ENCODE data around the gene KAT6B.
"Not testable (repeated sequence)": the region's sequence is repeated elsewhere in the genome, so short reads cannot be mapped to it uniquely, and the experiment has no call there.

Gene KAT6B

GRCh38 chr10:74826142-74827044, at the start of gene KAT6B:
Gene KAT6B, plus strand, starts transcription at chr10:74826600. Its CDS starts 16,258 bp downstream, at chr10:74842858.
- peak; percentile 100 for DNase-seq

- DNase-seq: no peak
These were observed 47.8 kb upstream of the KAT6B start for GRCh38 chr10:74778436-74779094.

- DNase-seq: not testable (repeated sequence)
These were observed 44.5 kb upstream of the KAT6B start for GRCh38 chr10:74781870-74782269.

GRCh38 chr10:74784462-74784861, 41.9 kb upstream of the KAT6B start:
- no peak for DNase-seq

- no peak for DNase-seq
These were observed 40.3 kb upstream of the KAT6B start for GRCh38 chr10:74786126-74786525.

GRCh38 chr10:74787457-74787856, 38.9 kb upstream of the KAT6B start:
- peak; percentile 41 for DNase-seq

- DNase-seq: not testable (repeated sequence)
These were observed 34.4 kb upstream of the KAT6B start for GRCh38 chr10:74791979-74792378.

- DNase-seq: no peak
These were observed 33.7 kb upstream of the KAT6B start for GRCh38 chr10:74792726-74793125.

GRCh38 chr10:74793240-74793639, 33.2 kb upstream of the KAT6B start:
- not testable (repeated sequence) for DNase-seq

- DNase-seq: no peak
These were observed 31.9 kb upstream of the KAT6B start for GRCh38 chr10:74794531-74794930.

- no peak for DNase-seq
These were observed 28.9 kb upstream of the KAT6B start for GRCh38 chr10:74797550-74797949.

GRCh38 chr10:74799721-74800221, 26.6 kb upstream of the KAT6B start:
- peak; percentile 23 for DNase-seq

- no peak for DNase-seq
These were observed 25.0 kb upstream of the KAT6B start for GRCh38 chr10:74801447-74801846.

- no peak for DNase-seq
These were observed 17.9 kb upstream of the KAT6B start for GRCh38 chr10:74808501-74808900.

- no peak for DNase-seq
These were observed 16.3 kb upstream of the KAT6B start for GRCh38 chr10:74810087-74810486.

- DNase-seq: no peak
These were observed 12.8 kb upstream of the KAT6B start for GRCh38 chr10:74813381-74814259.

- no peak for DNase-seq
These were observed 11.6 kb upstream of the KAT6B start for GRCh38 chr10:74814797-74815196.

- peak; percentile 49 for DNase-seq
These were observed 9.4 kb upstream of the KAT6B start for GRCh38 chr10:74816824-74817498.

GRCh38 chr10:74821501-74821900, 4.9 kb upstream of the KAT6B start:
- no peak for DNase-seq

GRCh38 chr10:74822101-74822500, 4.3 kb upstream of the KAT6B start:
- DNase-seq: no peak

- peak; percentile 64 for DNase-seq
These were observed 3.8 kb upstream of the KAT6B start for GRCh38 chr10:74822521-74823089.

- DNase-seq: no peak
These were observed 2.6 kb upstream of the KAT6B start for GRCh38 chr10:74823791-74824183.
